ENCODE results near the gene NT5C3B.
"Not testable (repeated sequence)": the region's sequence is repeated elsewhere in the genome, so short reads cannot be mapped to it uniquely, and the experiment has no call there.

The NT5C3B gene

GRCh38 chr17:41864498-41864835 lies 28.4 kb upstream of the NT5C3B start:
- no peak for DNase-seq (ENCODE audit: low read depth)
- peak overlapping the region; percentile 83 for H3K4me3 ChIP-seq (ENCODE audit: control insufficient read depth, low read depth, low read length)
- no peak for TF ChIP-seq CTCF (IDR thresholded peaks at IDR 0.05; ENCODE audit: control insufficient read depth, insufficient read depth, low read depth, low read length, missing control alignments)

GRCh38 chr17:41863074-41863848 lies 27.2 kb upstream of the NT5C3B start:
- peak overlapping the region; percentile 16 for H3K4me3 ChIP-seq (ENCODE audit: control insufficient read depth, low read depth, low read length)
- DNase-seq (ENCODE audit: low read depth) = no peak
- TF ChIP-seq CTCF (IDR thresholded peaks at IDR 0.05; ENCODE audit: control insufficient read depth, insufficient read depth, low read depth, low read length, missing control alignments) = no peak

GRCh38 chr17:41860254-41860931 lies 24.4 kb upstream of the NT5C3B start:
- no peak for DNase-seq (ENCODE audit: low read depth)
- TF ChIP-seq CTCF (IDR thresholded peaks at IDR 0.05; ENCODE audit: control insufficient read depth, insufficient read depth, low read depth, low read length, missing control alignments) = no peak
- no peak overlapping the region for H3K4me3 ChIP-seq (ENCODE audit: control insufficient read depth, low read depth, low read length)

GRCh38 chr17:41851382-41851781 lies 15.3 kb upstream of the NT5C3B start:
- DNase-seq (ENCODE audit: low read depth); H3K4me3 ChIP-seq (ENCODE audit: control insufficient read depth, low read depth, low read length): not testable (repeated sequence)

- no peak for TF ChIP-seq CTCF (IDR thresholded peaks at IDR 0.05; ENCODE audit: control insufficient read depth, insufficient read depth, low read depth, low read length, missing control alignments)
- DNase-seq (ENCODE audit: low read depth) = no peak
- H3K4me3 ChIP-seq (ENCODE audit: control insufficient read depth, low read depth, low read length) = no peak overlapping the region
These were observed 13.4 kb upstream of the NT5C3B start for GRCh38 chr17:41849251-41849990.

- no peak for DNase-seq (ENCODE audit: low read depth)
- no peak for TF ChIP-seq CTCF (IDR thresholded peaks at IDR 0.05; ENCODE audit: control insufficient read depth, insufficient read depth, low read depth, low read length, missing control alignments)
- H3K4me3 ChIP-seq (ENCODE audit: control insufficient read depth, low read depth, low read length) = no peak overlapping the region
These were observed 12.8 kb upstream of the NT5C3B start for GRCh38 chr17:41848788-41849187.

- no peak for TF ChIP-seq CTCF (IDR thresholded peaks at IDR 0.05; ENCODE audit: control insufficient read depth, insufficient read depth, low read depth, low read length, missing control alignments)
- no peak for DNase-seq (ENCODE audit: low read depth)
- no peak overlapping the region for H3K4me3 ChIP-seq (ENCODE audit: control insufficient read depth, low read depth, low read length)
These were observed 8.9 kb upstream of the NT5C3B start for GRCh38 chr17:41844971-41845370.

GRCh38 chr17:41840781-41841180 lies 4.7 kb upstream of the NT5C3B start:
- H3K4me3 ChIP-seq (ENCODE audit: control insufficient read depth, low read depth, low read length); DNase-seq (ENCODE audit: low read depth): not testable (repeated sequence)

GRCh38 chr17:41839448-41839847 lies 3.4 kb upstream of the NT5C3B start:
- not testable (repeated sequence) for H3K4me3 ChIP-seq (ENCODE audit: control insufficient read depth, low read depth, low read length); DNase-seq (ENCODE audit: low read depth)

Measured in AG09309 (cell line).